HFF-Myc (cell line): ENCODE results near the gene TTLL10.

Source experiments
- DNase-seq: peaks from one replicate; pipeline ENCODE4 v3.0.0-alpha.2; 2011; ENCODE audit warnings: low read depth; ENCODE audit errors: extremely low read depth
- H3K4me3 ChIP-seq: replicated peaks from 2 replicates; pipeline ENCODE4 v1.5.1; 2011; ENCODE audit warnings: low read depth, mild to moderate bottlenecking, control low read depth, low read length
- TF ChIP-seq, protein P1 (sequence below): IDR thresholded peaks from 2 replicates; pipeline ENCODE4 v1.5.1; 2012; ENCODE audit warnings: mild to moderate bottlenecking, low read depth, low read length, control low read depth; ENCODE audit errors: missing control alignments

The TTLL10 gene, protein sequence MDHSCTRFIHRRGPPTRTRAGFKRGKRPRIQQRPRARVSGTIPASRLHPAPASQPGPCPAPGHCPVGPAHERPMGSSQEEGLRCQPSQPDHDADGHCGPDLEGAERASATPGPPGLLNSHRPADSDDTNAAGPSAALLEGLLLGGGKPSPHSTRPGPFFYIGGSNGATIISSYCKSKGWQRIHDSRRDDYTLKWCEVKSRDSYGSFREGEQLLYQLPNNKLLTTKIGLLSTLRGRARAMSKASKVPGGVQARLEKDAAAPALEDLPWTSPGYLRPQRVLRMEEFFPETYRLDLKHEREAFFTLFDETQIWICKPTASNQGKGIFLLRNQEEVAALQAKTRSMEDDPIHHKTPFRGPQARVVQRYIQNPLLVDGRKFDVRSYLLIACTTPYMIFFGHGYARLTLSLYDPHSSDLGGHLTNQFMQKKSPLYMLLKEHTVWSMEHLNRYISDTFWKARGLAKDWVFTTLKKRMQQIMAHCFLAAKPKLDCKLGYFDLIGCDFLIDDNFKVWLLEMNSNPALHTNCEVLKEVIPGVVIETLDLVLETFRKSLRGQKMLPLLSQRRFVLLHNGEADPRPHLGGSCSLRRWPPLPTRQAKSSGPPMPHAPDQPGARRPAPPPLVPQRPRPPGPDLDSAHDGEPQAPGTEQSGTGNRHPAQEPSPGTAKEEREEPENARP

GRCh38 chr1:1173793-1174415, at the start of gene TTLL10:
TSS of gene TTLL10 (plus strand) at chr1:1173880. CDS start at chr1:1179216, 5,336 bp downstream.
- TF ChIP-seq, protein P1, sequence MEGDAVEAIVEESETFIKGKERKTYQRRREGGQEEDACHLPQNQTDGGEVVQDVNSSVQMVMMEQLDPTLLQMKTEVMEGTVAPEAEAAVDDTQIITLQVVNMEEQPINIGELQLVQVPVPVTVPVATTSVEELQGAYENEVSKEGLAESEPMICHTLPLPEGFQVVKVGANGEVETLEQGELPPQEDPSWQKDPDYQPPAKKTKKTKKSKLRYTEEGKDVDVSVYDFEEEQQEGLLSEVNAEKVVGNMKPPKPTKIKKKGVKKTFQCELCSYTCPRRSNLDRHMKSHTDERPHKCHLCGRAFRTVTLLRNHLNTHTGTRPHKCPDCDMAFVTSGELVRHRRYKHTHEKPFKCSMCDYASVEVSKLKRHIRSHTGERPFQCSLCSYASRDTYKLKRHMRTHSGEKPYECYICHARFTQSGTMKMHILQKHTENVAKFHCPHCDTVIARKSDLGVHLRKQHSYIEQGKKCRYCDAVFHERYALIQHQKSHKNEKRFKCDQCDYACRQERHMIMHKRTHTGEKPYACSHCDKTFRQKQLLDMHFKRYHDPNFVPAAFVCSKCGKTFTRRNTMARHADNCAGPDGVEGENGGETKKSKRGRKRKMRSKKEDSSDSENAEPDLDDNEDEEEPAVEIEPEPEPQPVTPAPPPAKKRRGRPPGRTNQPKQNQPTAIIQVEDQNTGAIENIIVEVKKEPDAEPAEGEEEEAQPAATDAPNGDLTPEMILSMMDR = no peak
- DNase-seq = no peak
- H3K4me3 ChIP-seq = no peak within 1 kb of the TSS

DNA sequence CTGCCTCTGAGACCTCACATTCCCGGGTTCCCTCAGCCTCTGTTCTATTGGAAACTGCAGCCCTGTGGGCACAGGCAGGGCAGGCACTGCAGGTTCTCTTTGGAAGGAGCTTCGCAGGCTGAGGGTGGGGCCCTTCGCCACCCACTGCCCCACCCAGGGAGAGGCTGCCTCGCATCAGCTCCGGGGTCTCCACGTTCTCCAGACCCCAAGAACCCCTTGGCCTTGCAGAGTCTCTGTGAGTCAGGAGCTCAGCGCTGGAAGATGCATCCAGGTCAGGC, 49.2 kb upstream of the TTLL10 start:
- no peak for DNase-seq

DNA sequence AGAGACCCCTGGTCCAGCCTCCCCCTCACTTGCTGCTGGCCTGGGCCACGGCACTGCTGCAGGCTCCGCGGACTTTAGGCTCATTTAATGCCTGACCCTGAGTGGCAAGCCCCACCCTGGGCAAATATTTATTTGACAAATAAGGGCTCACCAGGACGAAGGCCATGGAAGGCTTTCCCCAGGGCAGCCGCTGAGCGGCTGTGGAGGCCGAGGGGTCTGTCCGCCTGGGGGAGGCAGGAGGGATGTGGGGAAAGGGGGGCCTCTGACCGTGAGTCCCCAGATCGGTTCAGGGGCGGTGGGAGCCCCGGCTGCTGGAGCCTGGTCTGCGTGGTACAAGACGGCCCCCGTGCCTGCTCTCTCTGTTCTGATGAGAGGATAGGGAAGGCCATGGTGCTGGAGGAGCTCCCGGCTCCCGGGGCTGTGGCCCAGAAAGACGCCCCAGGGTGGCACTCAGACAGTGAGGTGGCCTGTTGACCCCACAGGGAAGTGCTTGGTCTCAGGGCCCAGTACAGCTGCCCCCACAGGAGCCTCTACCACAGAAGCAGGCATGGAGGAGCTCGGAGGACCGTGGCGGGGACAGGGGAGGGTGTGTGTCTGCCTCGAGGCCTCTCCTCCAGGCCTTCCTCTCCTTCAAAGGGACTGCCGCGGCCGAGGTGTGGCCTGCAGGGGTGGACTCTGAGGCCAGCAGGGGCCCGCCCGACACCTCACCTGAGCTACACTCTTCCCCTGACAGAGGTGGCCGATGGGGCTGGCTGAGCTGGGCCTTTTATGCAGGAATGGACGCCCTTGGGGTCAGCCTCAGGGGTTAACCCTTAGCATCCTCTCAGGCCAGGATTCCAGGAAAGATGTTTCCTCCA, 48.7 kb upstream of the TTLL10 start:
- no peak for DNase-seq
- H3K4me3 ChIP-seq = no peak overlapping the region
- TF ChIP-seq, protein P1 = no peak

More for the DNA sequence above, 49.2 kb upstream of the TTLL10 start:
- TF ChIP-seq, protein P1 = no peak
- no peak overlapping the region for H3K4me3 ChIP-seq

GRCh38 chr1:1125945-1126344, 47.7 kb upstream of the TTLL10 start:
- H3K4me3 ChIP-seq = no peak overlapping the region
- no peak for DNase-seq
- TF ChIP-seq, protein P1 = no peak

DNA sequence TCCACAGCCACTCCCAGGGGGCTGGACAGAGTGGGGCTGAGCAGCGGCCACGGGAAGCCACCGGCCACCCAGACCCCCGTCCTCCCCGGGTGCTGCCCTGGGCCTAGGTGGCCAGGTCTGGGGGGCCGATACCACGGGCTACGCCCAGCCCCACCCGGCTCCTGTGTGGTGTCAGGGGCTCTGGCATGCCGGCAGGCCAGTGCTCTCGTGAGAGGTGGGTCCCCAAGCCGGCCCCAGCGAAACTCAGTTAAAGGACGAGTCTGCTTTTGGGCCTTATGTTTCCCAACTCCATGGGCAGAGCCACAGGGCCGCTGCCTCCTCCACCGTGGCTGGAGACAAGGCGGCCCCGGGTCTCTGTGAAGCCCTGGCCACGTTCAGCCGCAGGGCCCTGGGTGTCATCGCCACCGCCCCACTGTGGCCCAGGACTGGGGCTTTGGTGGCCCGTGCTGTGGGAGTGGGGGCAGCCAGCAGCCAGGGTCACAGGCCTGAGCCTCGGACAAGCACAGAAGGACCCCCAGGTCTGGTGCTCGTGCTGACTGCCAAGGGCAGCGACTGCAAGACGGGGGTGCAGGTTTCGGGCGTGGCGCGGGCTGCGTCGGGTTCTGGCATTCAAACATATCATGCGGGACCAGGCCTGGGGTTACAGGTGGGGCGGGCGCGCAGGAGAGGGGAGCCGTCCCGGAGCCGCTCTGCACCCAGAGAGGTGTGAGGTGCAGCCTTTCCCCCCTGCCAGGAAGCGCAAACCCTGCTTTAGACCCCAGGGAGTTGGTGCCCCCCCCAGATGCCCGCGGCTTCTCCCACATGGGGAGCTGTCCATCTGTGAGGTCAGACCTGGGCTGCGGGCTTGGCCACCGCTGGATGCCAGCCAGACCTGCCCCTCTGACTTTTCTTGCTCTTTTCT, 45.9 kb upstream of the TTLL10 start:
- no peak for DNase-seq
- TF ChIP-seq, protein P1 = no peak
- no peak overlapping the region for H3K4me3 ChIP-seq
